ENCODE results near the gene VEPH1.
"Not testable (repeated sequence)": the region's sequence is repeated elsewhere in the genome, so short reads cannot be mapped to it uniquely, and the experiment has no call there.

VEPH1 gene

GRCh38 chr3:157335233-157336076 lies 167.8 kb downstream of the VEPH1 start:
- no peak for DNase-seq

- no peak for DNase-seq
Observed at GRCh38 chr3:157333551-157333991, 169.6 kb downstream of the VEPH1 start.

- no peak for DNase-seq
Observed at GRCh38 chr3:157330206-157330605, 173.0 kb downstream of the VEPH1 start.

GRCh38 chr3:157329551-157329950 lies 173.7 kb downstream of the VEPH1 start:
- no peak for DNase-seq

- no peak for DNase-seq
Observed at GRCh38 chr3:157327837-157328236, 175.4 kb downstream of the VEPH1 start.

- no peak for DNase-seq
Observed at GRCh38 chr3:157327018-157327417, 176.2 kb downstream of the VEPH1 start.

GRCh38 chr3:157324869-157325268 lies 178.3 kb downstream of the VEPH1 start:
- not testable (repeated sequence) for DNase-seq

- DNase-seq, result no peak
Observed at GRCh38 chr3:157323360-157323759, 179.9 kb downstream of the VEPH1 start.

GRCh38 chr3:157319672-157320071 lies 183.5 kb downstream of the VEPH1 start:
- no peak for DNase-seq

- no peak for DNase-seq
Observed at GRCh38 chr3:157318639-157319288, 184.5 kb downstream of the VEPH1 start.

- no peak for DNase-seq
Observed at GRCh38 chr3:157317895-157318294, 185.3 kb downstream of the VEPH1 start.

- no peak for DNase-seq
Observed at GRCh38 chr3:157313186-157313585, 190.0 kb downstream of the VEPH1 start.

GRCh38 chr3:157312376-157312745 lies 190.9 kb downstream of the VEPH1 start:
- DNase-seq, result no peak

- no peak for DNase-seq
Observed at GRCh38 chr3:157311633-157312375, 191.4 kb downstream of the VEPH1 start.

- no peak for DNase-seq
Observed at GRCh38 chr3:157310329-157311052, 192.7 kb downstream of the VEPH1 start.

GRCh38 chr3:157306502-157306901 lies 196.7 kb downstream of the VEPH1 start:
- no peak for DNase-seq

GRCh38 chr3:157305392-157305791 lies 197.8 kb downstream of the VEPH1 start:
- DNase-seq, result no peak

- DNase-seq, result no peak
Observed at GRCh38 chr3:157301755-157302154, 201.5 kb downstream of the VEPH1 start.

- DNase-seq, result no peak
Observed at GRCh38 chr3:157300981-157301663, 202.1 kb downstream of the VEPH1 start.

GRCh38 chr3:157300094-157300493 lies 203.1 kb downstream of the VEPH1 start:
- DNase-seq, result no peak

- no peak for DNase-seq
Observed at GRCh38 chr3:157297328-157297915, 205.8 kb downstream of the VEPH1 start.

- DNase-seq, result no peak
Observed at GRCh38 chr3:157294953-157295352, 208.3 kb downstream of the VEPH1 start.

Measured in 8988T (cell line).